T-helper 1 cell treated with Interleukin-12 subunit alpha and Interleukin-12 subunit beta and Interleukin-4 antibody, amounts not matched to agents 30 ng/mL and 1 ng/mL, for 36 hours (primary cell): ENCODE data around the gene ST8SIA6. TPM values are rescaled to one million over a fixed set of nuclear protein-coding genes. Genes with fewer than 3 reads are reported as not detected.
"Not testable (repeated sequence)": the region's sequence is repeated elsewhere in the genome, so short reads cannot be mapped to it uniquely, and the experiment has no call there.

Source experiments
- intact Hi-C: fragments of 100-400 bp; cut with micrococcal nuclease; formaldehyde crosslinking; loops from one replicate; pipeline ENCODE4 v1.15.1; 2024
- total RNA-seq: library from RNA; stranded (reverse); gene quantifications from 2 replicates; pipeline ENCODE4 v1.2.3, GENCODE V29; 2022

ST8SIA6 gene, protein sequence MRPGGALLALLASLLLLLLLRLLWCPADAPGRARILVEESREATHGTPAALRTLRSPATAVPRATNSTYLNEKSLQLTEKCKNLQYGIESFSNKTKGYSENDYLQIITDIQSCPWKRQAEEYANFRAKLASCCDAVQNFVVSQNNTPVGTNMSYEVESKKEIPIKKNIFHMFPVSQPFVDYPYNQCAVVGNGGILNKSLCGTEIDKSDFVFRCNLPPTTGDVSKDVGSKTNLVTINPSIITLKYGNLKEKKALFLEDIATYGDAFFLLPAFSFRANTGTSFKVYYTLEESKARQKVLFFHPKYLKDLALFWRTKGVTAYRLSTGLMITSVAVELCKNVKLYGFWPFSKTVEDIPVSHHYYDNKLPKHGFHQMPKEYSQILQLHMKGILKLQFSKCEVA
- 0.34 and 1.1 TPM in 2 replicates for total RNA-seq

DNA sequence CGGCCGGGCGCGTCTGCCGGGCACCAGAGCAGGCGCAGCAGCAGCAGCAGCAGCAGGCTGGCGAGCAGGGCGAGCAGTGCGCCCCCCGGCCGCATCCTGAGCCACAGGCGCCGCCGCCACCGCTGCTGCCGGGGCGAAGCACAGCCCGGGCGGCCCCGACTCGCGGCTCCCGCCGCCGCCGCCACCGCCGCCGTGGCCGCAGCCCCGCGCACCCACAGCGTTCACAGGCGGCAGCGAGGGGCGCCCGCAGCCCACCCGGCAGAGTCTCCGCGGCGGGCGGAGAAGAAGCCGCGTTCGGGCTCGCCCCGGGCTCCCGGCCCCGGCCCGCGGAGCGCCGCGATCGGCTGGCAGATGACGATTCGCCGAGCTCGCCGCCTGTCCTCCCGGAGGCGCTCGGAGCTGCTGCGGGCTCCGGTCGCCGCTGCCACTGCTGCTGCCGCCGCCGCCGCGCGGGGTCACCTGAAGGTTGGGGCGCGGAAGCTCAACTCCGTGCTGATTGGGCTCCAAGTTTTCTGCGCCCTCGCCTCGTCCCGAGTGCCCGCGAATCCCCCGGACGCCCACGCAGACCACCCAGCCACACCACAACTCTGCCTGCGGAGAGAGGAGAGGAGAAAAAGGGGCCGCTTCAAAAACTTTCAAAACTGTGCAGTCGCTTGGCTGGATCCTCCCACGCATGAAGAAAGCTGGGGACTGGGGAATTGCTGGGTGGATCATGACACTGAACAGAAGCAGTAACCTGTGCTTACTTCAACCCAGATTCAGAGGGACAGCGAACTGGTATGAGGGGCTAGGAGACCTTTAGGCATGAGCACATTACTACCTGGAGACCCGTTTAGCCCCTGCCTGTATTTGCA lies at the start of gene ST8SIA6:
Gene ST8SIA6 (minus strand): TSS at position 435 of the 854 bp plus-strand sequence. CDS start 340 bp downstream, at position 95.
- intact Hi-C loops = loop anchor here (5.0 to 10.0 kb wide), 3 partner anchors 133 to 1200 kb away; partner anchors contain the start of genes ARL5B and NSUN6

DNA sequence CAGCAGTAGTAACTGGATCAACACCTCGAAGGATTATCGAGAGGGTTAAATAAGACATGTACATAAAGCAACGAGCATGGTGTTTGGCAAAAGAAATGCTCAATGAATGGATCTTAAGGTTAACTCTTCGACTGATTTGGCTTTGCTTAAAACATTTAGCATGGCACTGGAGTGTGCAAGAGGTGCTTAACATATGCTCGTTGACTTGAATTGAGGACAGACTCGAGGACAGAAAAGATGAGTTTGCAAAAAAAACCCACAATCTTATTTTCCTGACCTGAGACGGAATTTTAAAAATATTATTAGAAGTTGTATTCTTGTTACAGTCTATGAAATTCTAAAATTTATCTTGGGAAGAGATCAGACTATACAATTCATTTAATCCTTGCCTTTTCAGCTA lies 49.4 kb upstream of the ST8SIA6 start:
- intact Hi-C loops = no loop called here

DNA sequence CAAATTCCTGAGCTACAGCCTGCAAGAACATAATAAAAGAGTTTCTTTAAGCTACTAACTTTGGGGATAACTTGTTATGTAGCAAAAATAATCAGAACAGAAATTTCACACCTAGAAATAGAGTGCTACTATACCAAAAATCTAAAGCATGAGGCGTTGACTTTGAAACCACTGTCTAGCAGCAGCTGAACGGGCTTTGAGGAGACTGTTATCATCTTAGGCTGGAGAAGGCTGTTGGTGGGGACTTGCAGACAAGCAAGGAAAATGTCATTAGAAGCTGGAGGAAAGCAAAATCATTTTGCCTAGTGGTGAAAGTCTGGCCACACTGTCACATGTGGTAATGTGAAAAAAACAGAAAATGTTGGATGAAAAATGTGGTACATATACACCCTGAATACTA lies 48.4 kb upstream of the ST8SIA6 start:
- intact Hi-C loops = no loop called here

DNA sequence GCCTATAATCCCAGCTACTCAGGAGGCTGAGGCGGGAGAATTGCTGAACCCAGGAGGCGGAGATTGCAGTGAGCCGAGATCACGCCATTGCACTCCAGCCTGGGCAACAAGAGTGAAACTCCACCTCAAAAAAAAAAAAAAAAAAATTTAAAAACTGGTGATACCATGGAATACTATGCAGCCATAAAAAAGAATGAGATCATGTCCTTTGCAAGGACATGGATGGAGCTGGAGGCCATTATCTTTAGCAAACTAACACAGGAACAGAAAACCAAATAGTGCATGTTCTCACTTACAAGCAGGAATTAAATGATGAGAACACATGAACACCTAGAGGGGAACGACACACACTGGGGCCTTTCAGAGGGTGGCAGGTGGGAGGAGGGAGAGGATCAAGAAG lies 44.6 kb upstream of the ST8SIA6 start:
- intact Hi-C loops = not testable (repeated sequence)

DNA sequence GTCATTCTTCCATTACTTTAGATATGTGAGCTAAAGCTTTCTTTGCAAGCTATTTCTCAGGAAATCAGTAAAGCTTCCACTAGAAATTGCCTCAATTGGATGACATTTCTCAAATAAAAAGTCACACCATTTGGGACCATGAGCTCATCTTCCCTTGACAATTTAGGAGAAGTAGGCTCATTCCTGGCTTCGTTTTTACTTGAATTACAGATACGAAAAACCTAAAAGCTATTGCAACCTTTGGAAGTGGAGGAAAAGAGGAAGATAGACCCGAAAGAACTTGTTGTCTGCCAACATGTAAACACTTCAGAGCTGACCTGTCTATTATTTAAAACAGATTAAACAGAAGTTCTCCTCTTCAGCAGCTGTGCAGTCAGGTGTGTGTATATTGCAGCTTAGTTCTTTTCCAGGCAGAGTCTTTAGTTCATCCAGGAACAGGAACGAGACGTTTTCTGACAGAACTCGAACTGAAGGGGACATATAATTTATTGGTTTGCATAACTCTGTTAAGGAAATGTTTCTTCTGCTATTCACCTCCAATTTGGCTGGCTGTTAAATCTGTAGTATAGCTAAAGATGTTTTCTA lies 43.1 kb upstream of the ST8SIA6 start:
- intact Hi-C loops = no loop called here

DNA sequence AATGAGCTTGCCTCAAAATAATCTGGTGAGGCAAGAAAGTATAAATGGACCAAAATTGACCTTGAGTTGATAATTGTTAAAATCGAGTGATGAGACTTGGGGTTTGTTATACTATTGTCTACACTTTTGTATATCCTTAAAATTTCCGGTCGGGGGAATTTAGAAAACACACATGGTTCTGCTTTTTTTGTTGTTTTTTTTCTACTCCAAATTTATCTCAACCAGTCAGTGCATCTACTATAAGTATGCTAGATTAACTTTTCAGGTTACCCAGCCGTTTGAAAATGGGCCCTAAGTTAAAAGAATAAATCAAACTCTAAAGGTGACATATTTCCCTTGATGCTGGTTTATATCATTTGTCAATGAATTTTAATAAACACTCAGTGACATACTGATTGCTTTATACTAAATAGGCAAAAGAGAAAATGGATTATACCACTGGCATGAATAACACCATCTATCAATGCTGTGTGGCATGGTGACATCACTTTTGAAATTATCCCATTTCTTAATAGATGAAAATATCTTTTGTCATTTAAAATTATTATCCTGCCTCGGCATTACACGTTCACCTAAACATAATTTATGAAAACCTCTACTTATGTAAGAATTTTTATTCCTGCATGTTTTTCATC lies 40.3 kb upstream of the ST8SIA6 start:
- intact Hi-C loops = no loop called here

DNA sequence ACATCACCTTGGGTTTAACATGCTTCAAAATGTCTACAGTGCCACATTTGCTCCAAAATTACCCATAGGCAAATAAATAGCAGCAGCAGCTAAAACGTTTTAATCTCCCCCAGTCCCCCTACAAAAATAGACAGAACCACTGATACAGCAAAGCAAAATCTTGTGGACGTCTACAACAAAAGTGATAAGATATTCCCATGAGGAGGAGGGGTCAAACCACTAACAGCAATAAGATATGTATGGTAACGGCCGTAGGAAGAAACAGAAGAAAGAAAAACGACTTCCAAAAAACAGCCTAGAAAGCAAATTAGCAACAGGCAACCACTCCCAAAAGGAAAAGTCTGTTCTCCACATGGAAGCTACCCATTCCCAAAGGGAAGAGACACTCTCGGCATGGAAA lies 34.5 kb upstream of the ST8SIA6 start:
- intact Hi-C loops = no loop called here

DNA sequence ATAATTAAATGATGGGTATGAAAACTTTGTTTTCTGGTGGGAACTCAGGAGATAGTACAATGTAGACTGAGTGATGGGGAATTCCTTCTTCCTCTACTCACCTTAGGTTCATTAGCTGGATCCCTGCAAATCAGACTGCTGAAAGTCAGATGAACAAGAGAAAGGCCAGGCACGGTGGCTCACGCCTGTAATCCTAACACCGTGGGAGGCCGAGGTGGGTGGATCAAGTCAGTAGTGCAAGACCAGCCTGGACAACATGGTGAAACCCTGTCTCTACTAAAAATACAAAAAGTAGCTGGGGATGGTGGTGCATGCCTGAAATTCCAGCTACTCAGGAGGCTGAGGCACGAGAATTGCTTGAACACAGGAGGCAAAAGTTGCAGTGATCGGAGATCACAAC lies 28.7 kb upstream of the ST8SIA6 start:
- intact Hi-C loops = no loop called here

DNA sequence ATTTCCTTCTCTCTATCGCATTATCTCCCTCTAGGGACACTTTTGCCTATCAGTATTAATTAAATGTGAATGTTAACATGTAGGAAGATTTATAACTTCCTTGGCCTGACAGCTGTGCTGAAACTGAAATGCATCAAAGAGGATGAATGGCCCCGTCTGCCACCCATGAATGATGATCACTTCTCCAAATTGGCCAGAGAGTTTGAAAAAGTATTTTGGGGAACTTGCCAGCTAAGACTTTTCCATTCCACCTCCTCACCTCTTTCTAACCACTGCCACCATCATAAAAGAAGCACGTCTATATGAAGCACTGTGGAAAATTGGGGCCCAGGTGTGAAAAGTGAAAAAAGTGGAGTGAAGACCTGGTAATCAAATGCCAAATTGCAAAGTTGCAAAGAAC lies 25.4 kb upstream of the ST8SIA6 start:
- intact Hi-C loops = no loop called here

DNA sequence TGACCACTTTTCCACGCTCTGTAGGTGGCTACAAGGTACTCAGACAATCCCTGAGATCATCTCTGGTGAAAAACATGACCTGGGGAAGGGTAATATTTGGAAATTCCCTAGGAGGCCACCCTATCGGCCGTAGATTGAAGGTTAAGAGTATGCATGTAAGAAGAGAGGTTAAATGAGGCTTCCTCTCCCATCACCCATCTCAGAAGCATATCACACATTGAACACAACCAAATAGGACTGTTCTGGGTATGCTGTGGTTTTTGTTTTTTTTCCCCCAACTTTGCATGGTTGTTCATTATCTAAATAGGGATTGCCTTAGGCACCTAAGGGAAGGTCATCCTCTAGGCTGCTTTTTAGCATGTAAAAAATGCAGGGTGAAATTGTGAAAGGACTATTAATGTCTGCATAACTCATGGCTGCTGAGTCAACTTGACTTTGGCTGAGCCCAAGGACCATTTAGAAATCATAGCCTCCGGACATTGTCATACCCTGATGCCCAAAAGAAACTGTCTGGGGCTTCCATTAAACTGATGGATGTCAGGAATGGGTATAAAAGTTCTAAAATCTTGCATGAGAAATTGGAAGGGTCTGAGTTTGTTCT lies 24.7 kb upstream of the ST8SIA6 start:
- intact Hi-C loops = no loop called here

DNA sequence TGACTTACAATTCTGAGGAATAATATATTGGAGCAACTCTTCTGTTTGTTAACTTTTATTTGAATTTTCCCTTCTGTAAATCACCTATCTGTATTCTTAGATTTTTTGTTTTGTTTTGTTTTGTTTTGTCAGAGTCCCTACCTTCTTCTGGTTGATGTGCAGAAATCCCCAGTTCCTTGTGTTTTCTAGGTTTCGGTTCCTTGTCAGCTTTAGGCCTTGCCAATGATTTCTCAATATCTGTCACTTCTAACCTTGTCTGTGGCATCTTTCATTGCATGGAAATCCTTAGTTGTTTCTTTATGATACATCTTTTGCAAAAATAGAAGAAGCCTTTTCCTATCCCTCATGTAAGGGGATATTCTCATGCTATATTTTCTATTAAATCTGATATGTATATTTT lies 21.7 kb upstream of the ST8SIA6 start:
- intact Hi-C loops = no loop called here

DNA sequence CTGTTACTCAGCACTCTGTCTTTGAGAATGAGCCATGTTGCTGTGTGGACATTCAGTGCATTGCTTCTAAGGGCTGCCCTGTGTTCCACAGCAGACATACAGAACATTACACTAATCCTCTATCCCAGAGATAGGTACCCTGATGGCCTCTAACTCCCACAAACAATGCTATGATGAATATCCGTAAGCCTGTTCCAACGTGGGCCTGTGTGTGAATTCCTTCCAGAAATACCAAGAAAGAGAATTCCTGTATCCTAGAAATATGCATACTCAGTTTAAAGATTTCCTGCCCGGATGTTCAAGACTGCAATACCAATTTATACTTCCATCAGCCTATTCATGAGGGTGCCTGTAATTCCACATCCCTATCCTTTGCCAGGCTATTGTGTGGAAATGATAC lies 21.3 kb upstream of the ST8SIA6 start:
- intact Hi-C loops = no loop called here

DNA sequence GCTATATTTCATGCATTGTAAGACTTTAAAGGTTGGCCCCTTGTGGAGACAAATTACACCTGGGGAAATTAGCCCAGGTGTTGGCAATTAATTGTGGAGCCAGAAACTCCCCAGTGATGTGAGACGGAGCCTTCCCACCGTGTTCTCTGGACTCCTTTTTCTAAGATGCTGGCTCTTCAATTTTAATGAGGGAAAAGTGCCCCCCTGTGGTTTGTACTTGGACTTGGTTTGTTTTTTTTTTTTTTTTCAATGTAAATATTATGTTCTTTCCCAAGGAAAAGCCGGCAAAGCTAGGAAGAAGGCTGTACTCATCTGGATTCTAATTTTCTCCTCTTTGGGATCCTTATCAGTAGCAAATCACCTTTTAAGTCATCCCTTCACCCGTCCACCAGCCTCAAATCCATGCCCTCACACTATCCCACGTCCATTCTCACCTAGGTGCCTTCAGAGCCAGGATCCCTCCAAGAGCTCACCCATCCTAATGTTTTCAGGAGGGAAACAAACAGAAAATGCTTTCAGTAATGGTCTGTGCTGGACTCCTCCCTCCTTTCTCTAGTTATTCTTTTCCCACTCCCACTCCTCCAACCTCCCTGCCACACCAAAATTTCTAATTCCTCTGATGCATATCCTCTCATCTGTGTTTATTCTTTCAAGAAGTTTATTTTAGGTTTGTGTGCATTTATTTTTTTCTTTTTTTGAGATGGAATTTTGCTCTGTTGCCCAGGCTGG lies 20.4 kb upstream of the ST8SIA6 start:
- intact Hi-C loops = no loop called here

DNA sequence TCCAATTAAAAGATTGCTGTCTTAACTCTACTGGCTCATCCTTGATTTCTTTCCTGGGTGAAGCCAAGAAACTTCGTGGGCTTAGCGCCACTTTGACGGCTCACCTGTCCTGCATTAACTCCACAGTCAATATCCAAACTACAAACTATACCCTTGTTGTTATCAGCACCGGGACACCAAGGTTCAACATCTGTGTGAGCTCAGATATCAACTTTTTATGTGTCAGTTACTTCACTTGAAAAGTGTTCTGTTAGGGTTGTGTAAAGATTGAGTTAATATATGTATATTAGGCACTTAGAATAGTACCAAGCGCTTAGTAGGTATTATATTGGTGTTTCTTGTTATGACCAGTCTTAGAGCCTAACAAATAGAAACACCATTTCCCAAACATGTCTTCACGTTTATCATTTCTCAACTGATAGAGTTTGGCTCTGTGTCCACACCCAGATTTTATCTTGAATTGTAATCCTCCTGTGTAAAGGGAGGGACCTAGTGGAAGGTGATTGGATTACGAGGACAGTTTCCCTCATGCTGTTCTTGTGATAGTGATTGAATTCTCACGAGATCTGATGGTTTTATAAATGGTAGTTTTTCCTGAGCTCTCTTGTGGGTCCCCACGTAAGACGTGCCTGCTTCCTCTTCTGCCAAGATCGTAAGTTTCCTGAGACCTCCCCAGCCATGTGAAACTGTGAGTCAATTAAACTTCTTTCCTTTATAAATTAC lies 19.0 kb upstream of the ST8SIA6 start:
- intact Hi-C loops = no loop called here

DNA sequence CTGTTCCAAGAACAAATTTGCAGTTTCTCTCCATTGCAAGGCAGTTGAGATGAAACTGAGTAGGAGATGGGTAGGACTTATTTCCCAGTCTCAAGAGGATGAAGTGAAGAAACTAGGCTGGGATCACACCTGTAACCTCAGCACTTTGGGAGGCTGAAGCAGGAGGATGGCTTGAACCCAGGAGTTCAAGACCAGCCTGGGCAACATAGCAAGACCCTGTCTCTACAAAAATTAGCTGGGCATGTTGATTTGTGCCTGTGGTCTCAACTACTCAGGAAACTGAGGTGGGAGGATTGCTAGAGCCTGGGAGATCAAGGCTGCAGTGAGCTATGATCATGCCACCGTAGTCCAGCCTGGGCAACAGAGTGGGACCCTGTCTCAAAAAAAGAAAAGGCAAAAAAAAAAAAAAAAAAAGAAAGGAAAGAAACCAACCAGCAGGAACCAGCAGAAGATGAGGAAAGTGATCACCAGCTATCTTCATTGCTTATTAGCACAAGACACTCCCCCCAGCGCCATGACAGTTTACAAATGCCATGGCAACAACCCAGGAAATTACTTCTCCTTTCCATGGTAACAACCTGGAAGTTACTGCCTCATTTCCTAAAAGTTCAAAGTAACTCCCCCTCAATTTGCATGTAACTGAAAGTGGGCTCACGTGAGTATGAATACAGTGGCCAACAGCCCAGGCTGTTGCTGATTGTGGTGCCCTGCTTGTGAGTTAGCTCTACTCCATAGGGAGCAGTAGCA lies 18.3 kb upstream of the ST8SIA6 start:
- intact Hi-C loops = no loop called here

DNA sequence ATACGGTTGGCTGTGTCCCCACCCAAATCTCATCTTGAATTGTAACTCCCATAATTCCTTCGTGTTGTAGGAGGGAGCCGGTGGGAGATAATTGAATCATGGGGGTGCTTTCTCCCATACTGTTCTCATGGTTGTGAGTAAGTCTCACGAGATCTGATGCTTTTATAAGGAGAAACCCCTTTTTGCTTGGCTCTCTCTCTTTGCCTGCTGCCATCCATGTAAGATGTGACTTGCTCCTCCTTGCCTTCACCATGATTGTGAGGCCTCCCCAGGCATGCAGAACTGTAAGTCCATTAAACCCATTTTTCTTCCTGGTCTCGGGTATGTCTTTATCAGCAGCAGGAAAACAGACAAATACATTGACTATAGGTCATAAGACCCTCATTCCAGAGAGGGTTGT lies 15.9 kb upstream of the ST8SIA6 start:
- intact Hi-C loops = no loop called here

DNA sequence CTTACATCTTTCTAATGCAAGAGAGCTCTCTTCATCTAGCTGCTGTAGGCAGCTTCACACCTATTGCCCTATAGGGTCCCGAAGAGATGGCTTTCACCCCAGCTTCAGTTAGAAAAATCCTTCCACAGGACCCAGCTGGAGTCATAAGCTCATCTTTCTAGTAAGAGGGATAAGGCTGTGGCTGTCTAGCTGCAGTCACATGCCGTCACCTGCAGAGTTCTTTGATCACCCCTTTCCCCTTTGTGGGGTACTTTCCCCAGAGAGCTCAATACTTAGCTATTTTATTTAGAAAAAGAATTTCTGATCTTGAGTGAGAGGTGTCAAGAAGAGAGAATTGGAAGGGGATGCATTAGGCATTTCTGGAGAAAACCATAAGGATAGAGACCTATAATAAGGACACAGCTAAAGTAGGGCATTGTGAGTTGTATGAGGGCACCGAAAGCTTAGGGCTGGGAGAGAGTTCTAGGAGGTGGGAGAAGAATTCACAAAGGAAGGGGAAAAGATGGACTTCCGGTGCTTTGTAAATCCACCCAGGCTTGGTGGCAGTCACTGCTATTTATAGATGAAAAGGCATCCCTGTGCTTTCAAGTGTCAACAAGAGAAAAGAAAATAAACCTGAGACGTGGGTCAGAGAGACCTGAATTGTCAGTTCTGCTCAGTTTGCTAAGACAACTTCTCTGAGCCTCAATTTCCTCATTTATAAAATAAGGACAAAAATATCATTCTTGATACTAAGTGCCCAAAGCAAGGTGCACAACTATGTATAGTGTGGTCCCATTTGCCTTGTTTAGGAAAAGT lies 11.1 kb upstream of the ST8SIA6 start:
- intact Hi-C loops = no loop called here

DNA sequence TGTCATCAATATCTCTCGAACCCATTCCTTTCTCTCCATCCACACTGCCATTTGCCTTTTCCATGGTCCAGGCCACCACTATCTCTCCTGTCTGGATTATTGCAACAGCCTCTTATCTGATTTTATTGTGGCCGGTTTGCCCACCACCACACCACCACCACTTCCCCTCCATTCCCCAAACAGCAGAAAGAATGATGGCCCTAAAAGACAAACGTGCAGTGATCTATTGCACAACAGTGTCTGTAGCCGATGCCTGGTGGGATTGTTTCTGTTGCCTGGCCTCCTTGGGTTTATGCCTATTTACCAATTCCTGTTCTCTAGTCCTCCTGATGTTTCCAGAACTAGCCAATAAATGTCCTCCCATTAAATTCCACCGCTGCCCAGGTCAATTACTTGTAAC lies 10.2 kb upstream of the ST8SIA6 start:
- intact Hi-C loops = no loop called here
